Activated B cell treated with CpG ODN at 0.5 μM for 24 hours (primary cell): Measurements from ENCODE around the gene C10orf53. TPM values are rescaled to one million over a fixed set of nuclear protein-coding genes. Genes with fewer than 3 reads are reported as not detected.

Source experiments
- ATAC-seq: fragments of 200-7000 bp; cut with Tn5 transposase; one replicate; pipeline ENCODE4 v1.10.0; 2021; ENCODE audit warnings: low read depth, mild to moderate bottlenecking, moderate library complexity
- CTCF ChIA-PET: fragments of 350-600 bp; sonication (Branson Sonifier 250); formaldehyde crosslinking; loops from one replicate; lab custom pipeline; 2021; ENCODE audit warnings: antibody characterized with exemption; lab: Charles Lee
- POLR2A ChIA-PET: fragments of 350-600 bp; sonication (Branson Sonifier 250); formaldehyde crosslinking; loops from one replicate; lab custom pipeline; 2021; ENCODE audit warnings: antibody characterized with exemption; lab: Charles Lee
- DNase-seq: peaks from one replicate; pipeline ENCODE4 v3.0.0; 2022
- H3K27ac Mint-ChIP-seq: one replicate; pipeline ENCODE4 v1.8.0; 2020; ENCODE audit warnings: mixed read lengths
- H3K27me3 Mint-ChIP-seq: one replicate; pipeline ENCODE4 v1.8.0; 2021; ENCODE audit warnings: mixed read lengths
- H3K36me3 Mint-ChIP-seq: one replicate; pipeline ENCODE4 v1.8.0; 2021; ENCODE audit warnings: low read depth, mixed read lengths
- H3K4me1 Mint-ChIP-seq: one replicate; pipeline ENCODE4 v1.8.0; 2021; ENCODE audit warnings: mixed read lengths
- H3K4me3 Mint-ChIP-seq: one replicate; pipeline ENCODE4 v1.8.0; 2020; ENCODE audit warnings: mild to moderate bottlenecking, mixed read lengths
- H3K9me3 Mint-ChIP-seq: one replicate; pipeline ENCODE4 v1.8.0; 2020; ENCODE audit warnings: mixed read lengths
- CTCF ChIP-seq: fragments of 200-600 bp; IDR thresholded peaks from one replicate; pipeline ENCODE4 v1.8.0; 2022; ENCODE audit warnings: antibody characterized with exemption, mild to moderate bottlenecking
- intact Hi-C: fragments of 100-400 bp; cut with micrococcal nuclease; formaldehyde crosslinking; loops from one replicate; pipeline ENCODE4 v1.15.1; 2024
- total RNA-seq: library from RNA; stranded (reverse); gene quantifications from 2 replicates; pipeline ENCODE4 v1.2.3, GENCODE V29; 2022

Gene C10orf53
- total RNA-seq, 1 donor from 2014 or later = not detected

- CTCF ChIA-PET = no interaction called here
- H3K36me3 Mint-ChIP-seq = no peaks in the 10 kb centered on the region
Measured at GRCh38 chr10:49642311-49642710, 37.1 kb upstream of the C10orf53 start.

GRCh38 chr10:49643241-49644034 is 36.0 kb upstream of the C10orf53 start:
- intact Hi-C loops = no loop called here
- Mint-ChIP-seq H3K36me3 (no peaks in the 10 kb centered on the region), H3K4me3 (no peak overlapping the region), H3K4me1 (no peaks in the 10 kb centered on the region), H3K27ac (no peak overlapping the region), H3K27me3 (peaks cover 29% of the 10 kb centered on the region), H3K9me3 (no peaks in the 10 kb centered on the region)
- TF ChIP-seq CTCF = no peak
- DNase-seq (no peak), ATAC-seq (no peak)
- ChIA-PET POLR2A (no interaction called here), CTCF (no interaction called here)

More at GRCh38 chr10:49642311-49642710, 37.1 kb upstream of the C10orf53 start:
- H3K27me3 Mint-ChIP-seq = peaks cover 25% of the 10 kb centered on the region
- H3K9me3 Mint-ChIP-seq = no peaks in the 10 kb centered on the region
- TF ChIP-seq CTCF = no peak
- no peak for DNase-seq
- no peak overlapping the region for H3K4me3 Mint-ChIP-seq
- H3K4me1 Mint-ChIP-seq = no peaks in the 10 kb centered on the region
- intact Hi-C loops = no loop called here
- ATAC-seq = no peak
- POLR2A ChIA-PET = no interaction called here
- no peak overlapping the region for H3K27ac Mint-ChIP-seq

GRCh38 chr10:49644035-49644646 is 35.3 kb upstream of the C10orf53 start:
- CTCF ChIA-PET = no interaction called here
- no peaks in the 10 kb centered on the region for H3K9me3 Mint-ChIP-seq
- DNase-seq (no peak), ATAC-seq (no peak)
- intact Hi-C loops = no loop called here
- POLR2A ChIA-PET = no interaction called here
- H3K27ac Mint-ChIP-seq = no peak overlapping the region
- TF ChIP-seq CTCF = no peak
- no peak overlapping the region for H3K4me3 Mint-ChIP-seq
- H3K36me3 Mint-ChIP-seq = no peaks in the 10 kb centered on the region
- H3K4me1 Mint-ChIP-seq = peaks cover 1% of the 10 kb centered on the region
- peaks cover 29% of the 10 kb centered on the region for H3K27me3 Mint-ChIP-seq

GRCh38 chr10:49645417-49645816 is 34.0 kb upstream of the C10orf53 start:
- ChIA-PET POLR2A (no interaction called here), CTCF (no interaction called here)
- Mint-ChIP-seq H3K4me3 (no peak overlapping the region), H3K27ac (no peak overlapping the region), H3K27me3 (peaks cover 34% of the 10 kb centered on the region), H3K4me1 (peaks cover 8% of the 10 kb centered on the region), H3K36me3 (no peaks in the 10 kb centered on the region), H3K9me3 (no peaks in the 10 kb centered on the region)
- ATAC-seq (no peak), DNase-seq (no peak)
- intact Hi-C loops = no loop called here
- no peak for TF ChIP-seq CTCF
